HepG2 (cell line): ENCODE data around the gene LYZL6. TPM values are rescaled to one million over a fixed set of nuclear protein-coding genes. Genes with fewer than 3 reads are reported as not detected.

Source experiments
- ATAC-seq: fragments of 200-7000 bp; cut with Tn5 transposase; 3 replicates; pipeline ENCODE4 v1.9.1; 2020; ENCODE audit warnings: mild to moderate bottlenecking, moderate library complexity
- BruUV-seq: library from RNA; stranded (reverse); fragments of 400-500 nt; replicated peaks from 2 replicates; lab custom pipeline; 2021; lab: Mats Ljungman, UMichigan
- CTCF ChIA-PET: fragments of 300-600 bp; formaldehyde crosslinking; extraction: SDS; loops from one replicate; lab custom pipeline; 2021; ENCODE audit warnings: low total read pairs, inconsistent platforms, low intra/inter-chr PET ratio; lab: Yijun Ruan, JAX
- POLR2A ChIA-PET: fragments of 350-600 bp; sonication (Branson Sonifier 250); formaldehyde crosslinking; loops from one replicate; lab custom pipeline; 2020; ENCODE audit warnings: antibody characterized with exemption, inconsistent platforms; lab: Yijun Ruan, JAX
- DNase-seq: peaks from one replicate; pipeline ENCODE4 v3.0.0-alpha.2; 2015; ENCODE audit warnings: low spot score
- FAIRE-seq: peaks from 3 replicates; lab custom pipeline; 2011; peaks lifted over from hg19 to GRCh38; lab: Jason Lieb, UNC
- H2AFZ ChIP-seq: one replicate; pipeline ENCODE4 v1.6.1; 2011; ENCODE audit warnings: low read length, inconsistent platforms
- H3K27ac ChIP-seq: fragments of 300-600 bp; 3 replicates; pipeline ENCODE4 v1.8.0; 2011; ENCODE audit warnings: mixed run types, mild to moderate bottlenecking, mixed read lengths, low read length, inconsistent platforms; ENCODE audit not compliant: insufficient read depth; ENCODE audit errors: extremely low read length
- H3K27me3 ChIP-seq, 2 experiments: fragments of 200-600 bp in 1 of 2; 2 replicates in 1 of 2; 3 replicates in 1 of 2; pipeline versions ENCODE4 v1.6.0 to v1.8.0; 2011; ENCODE audit warnings: low read length in 2 of 2, mild to moderate bottlenecking in 2 of 2, moderate library complexity in 2 of 2, inconsistent platforms in 1 of 2; ENCODE audit not compliant: insufficient read depth in 2 of 2, control insufficient read depth in 1 of 2
- H3K36me3 ChIP-seq, 2 experiments: fragments of 200-600 bp in 1 of 2; replicated peaks in 1 of 2; 2 replicates in 1 of 2; 3 replicates in 1 of 2; pipeline versions ENCODE4 v1.5.1 to v1.8.0; 2011; ENCODE audit warnings: low read length in 2 of 2, inconsistent platforms in 1 of 2; ENCODE audit not compliant: insufficient read depth in 2 of 2, control insufficient read depth in 1 of 2
- H3K4me1 ChIP-seq: 2 replicates; pipeline ENCODE4 v1.5.1; 2012; ENCODE audit warnings: low read length, inconsistent platforms; ENCODE audit not compliant: insufficient read depth
- H3K4me2 ChIP-seq: 2 replicates; pipeline ENCODE4 v1.6.0; 2011; ENCODE audit warnings: low read depth, low read length, inconsistent platforms
- H3K4me3 ChIP-seq, 3 experiments: fragments of 200-600 bp in 1 of 3; sonication (generic), shearing (Covaris generic) in 1 of 3; replicated peaks in 1 of 3; 2 replicates each; pipeline ENCODE4 v1.5.1; 2011 to 2016; ENCODE audit warnings: low read length in 3 of 3, inconsistent platforms in 2 of 3, low read depth in 2 of 3, mild to moderate bottlenecking in 2 of 3, control low read depth in 1 of 3, mixed read lengths in 1 of 3; ENCODE audit not compliant: insufficient read depth in 1 of 3
- H3K79me2 ChIP-seq: one replicate; pipeline ENCODE4 v1.6.1; 2011; ENCODE audit warnings: low read length, inconsistent platforms; ENCODE audit not compliant: insufficient read depth
- H3K9ac ChIP-seq: 2 replicates; pipeline ENCODE4 v1.6.0; 2011; ENCODE audit warnings: mild to moderate bottlenecking, low read depth, low read length, inconsistent platforms; ENCODE audit not compliant: insufficient read depth
- H3K9me3 ChIP-seq: 2 replicates; pipeline ENCODE4 v1.5.1; 2012; ENCODE audit warnings: mild to moderate bottlenecking, low read length
- H4K20me1 ChIP-seq: 2 replicates; pipeline ENCODE4 v1.6.0; 2011; ENCODE audit warnings: inconsistent platforms, mild to moderate bottlenecking, low read length, moderate library complexity; ENCODE audit not compliant: insufficient read depth
- ATRX ChIP-seq: sonication (generic); formaldehyde crosslinking; IDR thresholded peaks from 2 replicates; pipeline ENCODE4 v1.4.0; 2020; ENCODE audit warnings: missing genetic modification reagents, borderline replicate concordance
- CTCF ChIP-seq: sonication (generic); formaldehyde crosslinking; IDR thresholded peaks from 2 replicates; pipeline ENCODE4 v1.5.0; 2020; ENCODE audit warnings: mild to moderate bottlenecking, missing genetic modification reagents, moderate library complexity
- ELF3 ChIP-seq: IDR thresholded peaks from 2 replicates; pipeline ENCODE4 v1.6.1; 2016; ENCODE audit warnings: missing genetic modification reagents, missing compliant biosample characterization
- FOXC1 ChIP-seq: sonication (generic); formaldehyde crosslinking; IDR thresholded peaks from 2 replicates; pipeline ENCODE4 v1.8.0; 2022; ENCODE audit warnings: mild to moderate bottlenecking, missing genetic modification reagents, borderline replicate concordance
- IRF9 ChIP-seq: sonication (generic); formaldehyde crosslinking; IDR thresholded peaks from 2 replicates; pipeline ENCODE4 v1.8.0; 2022; ENCODE audit warnings: missing genetic modification reagents, mild to moderate bottlenecking, borderline replicate concordance
- KLF15 ChIP-seq: sonication (generic); formaldehyde crosslinking; IDR thresholded peaks from 2 replicates; pipeline ENCODE4 v1.8.1; 2023; ENCODE audit warnings: borderline replicate concordance, mild to moderate bottlenecking, inconsistent platforms, missing genetic modification reagents, mixed read lengths
- MIXL1 ChIP-seq: IDR thresholded peaks from 2 replicates; pipeline ENCODE4 v1.6.1; 2016
- PATZ1 ChIP-seq: sonication (generic); formaldehyde crosslinking; IDR thresholded peaks from 2 replicates; pipeline ENCODE4 v1.4.0; 2020; ENCODE audit warnings: missing genetic modification reagents
- STAG1 ChIP-seq: sonication (generic); formaldehyde crosslinking; IDR thresholded peaks from 2 replicates; pipeline ENCODE4 v1.4.0; 2020; ENCODE audit warnings: missing genetic modification reagents
- TEAD2 ChIP-seq: sonication (generic); formaldehyde crosslinking; IDR thresholded peaks from 2 replicates; pipeline ENCODE4 v1.9.0; 2021; ENCODE audit warnings: missing genetic modification reagents
- ZBTB7B ChIP-seq: sonication (generic); formaldehyde crosslinking; IDR thresholded peaks from 2 replicates; pipeline ENCODE4 v1.4.0; 2020; ENCODE audit warnings: missing genetic modification reagents
- ZC3H4 ChIP-seq: sonication (generic); formaldehyde crosslinking; IDR thresholded peaks from 2 replicates; pipeline ENCODE4 v1.4.0; 2020; ENCODE audit warnings: missing genetic modification reagents, borderline replicate concordance
- ZNF180 ChIP-seq: sonication (generic); formaldehyde crosslinking; IDR thresholded peaks from 2 replicates; pipeline ENCODE4 v1.4.0; 2020; ENCODE audit warnings: low read depth, missing genetic modification reagents, borderline replicate concordance
- ZNF263 ChIP-seq: sonication (generic); formaldehyde crosslinking; IDR thresholded peaks from 2 replicates; pipeline ENCODE4 v1.4.0; 2020; ENCODE audit warnings: missing genetic modification reagents
- ZNF556 ChIP-seq: sonication (generic); formaldehyde crosslinking; IDR thresholded peaks from 2 replicates; pipeline ENCODE4 v1.4.0; 2020; ENCODE audit warnings: mild to moderate bottlenecking, missing genetic modification reagents, borderline replicate concordance
- WGBS: methylation state at CpG from one replicate; pipeline ENCODE4 v1.1.6; 2017; ENCODE audit warnings: low lambda C conversion rate; 5-methylcytosine and 5-hydroxymethylcytosine counted together
- in situ Hi-C: cut with HindIII; loops from 2 replicates; pipeline ENCODE4 v1.10.0; 2017; ENCODE audit warnings: low pct_unique_long_range_greater_than_20kb; ENCODE audit not compliant: extremely low pct_ligation_motif_present
- intact Hi-C: fragments of 100-400 bp; cut with micrococcal nuclease; formaldehyde crosslinking; loops from one replicate; pipeline ENCODE4 v1.10.0; 2022; ENCODE audit not compliant: unreplicated experiment
- polyA plus RNA-seq, 8 experiments: library from polyadenylated mRNA; depleted of rRNA in 3 of 8; stranded (reverse) in 7 of 8; unstranded in 1 of 8; fragments of >200 nt; fragmentation: Illumina TruSeq in 4 of 8; extraction: Trizol in 4 of 8; gene quantifications; 2 replicates each; pipeline versions ENCODE4 v1.2.1 to v1.2.3, GENCODE V29; 2011 to 2016; ENCODE audit warnings: low read depth in 4 of 8, missing spikeins in 1 of 8, mixed read lengths in 1 of 8; ENCODE audit not compliant: insufficient read depth in 1 of 8
- total RNA-seq, 5 experiments: library from RNA; depleted of rRNA; stranded (reverse); fragments of >200 nt; fragmentation: Illumina TruSeq; extraction: Trizol; gene quantifications; 2 replicates each; pipeline ENCODE4 v1.2.3, GENCODE V29; 2016; ENCODE audit warnings: low read depth in 1 of 5
- TF ChIP-seq, protein P1 (sequence below): sonication (generic); formaldehyde crosslinking; IDR thresholded peaks from 2 replicates; pipeline ENCODE4 v1.4.0; 2020; ENCODE audit warnings: mild to moderate bottlenecking, missing genetic modification reagents

LYZL6 gene
- total and polyA plus RNA-seq, 2 of the 13 experiments (the other 11 are each of a cell fraction or from before 2014, with no cell fraction given): not detected

GRCh38 chr17:35947156-35947585 is 3.7 kb upstream of the LYZL6 start (continued):
- no peak for TF ChIP-seq IRF9 (CRISPR knock-in tag)
- peak; percentile 90 for TF ChIP-seq CTCF
- no peak for TF ChIP-seq ZNF180 (CRISPR knock-in tag)
- TF ChIP-seq ZNF556 (CRISPR knock-in tag): no peak
- TF ChIP-seq FOXC1 (CRISPR knock-in tag): no peak
- peak; percentile 82 for TF ChIP-seq ZNF263
- TF ChIP-seq ELF3 (CRISPR knock-in tag): 0 out of 2 replicates have a peak, but pooled peaks have one; percentile 15
- peak; percentile 42; the same call in 1 of the 2 replicates for TF ChIP-seq MIXL1 (CRISPR knock-in tag)
- TF ChIP-seq STAG1 (CRISPR knock-in tag): peak; percentile 95

GRCh38 chr17:35944151-35944550 is 638 bp upstream of the LYZL6 start:
- no peak overlapping the region for H2AFZ ChIP-seq
- H3K27ac ChIP-seq: no peak overlapping the region
- in situ Hi-C loops (no loop called here), intact Hi-C loops (no loop called here)
- H3K4me3 ChIP-seq: no peak overlapping the region
- H3K9me3 ChIP-seq: no peaks in the 10 kb centered on the region
- peaks cover 0 to 6% of the 10 kb centered on the region in 2 experiments; a peak in 1 of 5 replicates for H3K27me3 ChIP-seq
- no peak overlapping the region for H3K9ac ChIP-seq
- ChIA-PET POLR2A (no interaction called here), CTCF (no interaction called here)
- H3K79me2 ChIP-seq: no peaks in the 10 kb centered on the region
- 32% methylated on average over 4 of the region's 4 CpGs for WGBS
- H3K4me1 ChIP-seq: 0 out of 2 replicates have a peak, but pooled peaks cover 5% of the 10 kb centered on the region
- H4K20me1 ChIP-seq: no peaks in the 10 kb centered on the region
- ATAC-seq: no peak
- FAIRE-seq: no peak
- H3K4me2 ChIP-seq: no peak overlapping the region
- DNase-seq: no peak
- BruUV-seq: no TSS peak
- no peaks in the 10 kb centered on the region for H3K36me3 ChIP-seq
- TF ChIP-seq TEAD2 (CRISPR knock-in tag): no peak
- TF ChIP-seq PATZ1 (CRISPR knock-in tag): no peak
- TF ChIP-seq KLF15 (CRISPR knock-in tag): no peak
- TF ChIP-seq, protein P1, sequence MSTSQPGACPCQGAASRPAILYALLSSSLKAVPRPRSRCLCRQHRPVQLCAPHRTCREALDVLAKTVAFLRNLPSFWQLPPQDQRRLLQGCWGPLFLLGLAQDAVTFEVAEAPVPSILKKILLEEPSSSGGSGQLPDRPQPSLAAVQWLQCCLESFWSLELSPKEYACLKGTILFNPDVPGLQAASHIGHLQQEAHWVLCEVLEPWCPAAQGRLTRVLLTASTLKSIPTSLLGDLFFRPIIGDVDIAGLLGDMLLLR: no peak
- TF ChIP-seq ATRX (CRISPR knock-in tag): no peak
- no peak for TF ChIP-seq ZC3H4
- TF ChIP-seq ZBTB7B (CRISPR knock-in tag): no peak
